A549 (cell line): ENCODE results near the gene CCDC106. TPM values are rescaled to one million over a fixed set of nuclear protein-coding genes. Genes with fewer than 3 reads are reported as not detected.

ENCODE experiments used
- ATAC-seq, 2 experiments: fragments of 200-7000 bp in 1 of 2; fragments of >200 bp in 1 of 2; cut with Nextera tagmentation in 1 of 2; cut with Tn5 transposase in 1 of 2; 3 replicates each; pipeline versions ENCODE4 v1.8.0 to v1.9.1; 2018 to 2020; ENCODE audit warnings: mild to moderate bottlenecking in 1 of 2, moderate library complexity in 1 of 2
- CTCF ChIA-PET: fragments of 300-600 bp; sonication (Branson Sonifier 250); formaldehyde crosslinking; extraction: SDS; loops from one replicate; lab custom pipeline; 2021; ENCODE audit warnings: antibody characterized with exemption, inconsistent platforms; lab: Yijun Ruan, JAX
- POLR2A ChIA-PET: fragments of 350-600 bp; formaldehyde crosslinking; extraction: SDS; loops from one replicate; lab custom pipeline; 2021; ENCODE audit warnings: antibody characterized with exemption, inconsistent platforms; lab: Yijun Ruan, JAX
- DNase-seq, 2 experiments: peaks; one replicate each; pipeline versions ENCODE4 v3.0.0 to v3.0.0-alpha.2; 2011 to 2016; ENCODE audit warnings: low read depth in 1 of 2, low spot score in 1 of 2
- FAIRE-seq: peaks from 2 replicates; lab custom pipeline; 2011; peaks lifted over from hg19 to GRCh38; lab: Jason Lieb, UNC
- H3K27ac ChIP-seq, 2 experiments: fragments of >200 bp; sonication (Bioruptor Twin); formaldehyde crosslinking; 3 replicates each; pipeline ENCODE4 v1.5.1; 2016 to 2017
- H3K4me1 ChIP-seq: fragments of >200 bp; sonication (Bioruptor Twin); formaldehyde crosslinking; 3 replicates; pipeline ENCODE4 v1.6.1; 2016
- H3K4me2 ChIP-seq: fragments of >200 bp; sonication (Bioruptor Twin); formaldehyde crosslinking; 3 replicates; pipeline ENCODE4 v1.6.1; 2016
- H3K4me3 ChIP-seq: fragments of >200 bp; sonication (Bioruptor Twin); formaldehyde crosslinking; 3 replicates; pipeline ENCODE4 v1.5.1; 2016
- H3K9me3 ChIP-seq: fragments of >200 bp; sonication (Bioruptor Twin); formaldehyde crosslinking; 3 replicates; pipeline ENCODE4 v1.6.1; 2016
- ATOH8 ChIP-seq: fragments of 250-450 bp; sonication (Bioruptor Pico); IDR thresholded peaks from 2 replicates; pipeline ENCODE4 v1.5.0; 2020; ENCODE audit warnings: low read depth, mild to moderate bottlenecking, moderate library complexity
- BHLHE40 ChIP-seq: IDR thresholded peaks from 2 replicates; pipeline ENCODE4 v1.6.1; 2012; ENCODE audit warnings: low read depth, low read length, inconsistent platforms
- CBX2 ChIP-seq: fragments of 200-600 bp; sonication (generic); IDR thresholded peaks from 2 replicates; pipeline ENCODE4 v1.6.1; 2016; ENCODE audit warnings: low read depth, mild to moderate bottlenecking, borderline replicate concordance
- ESRRA ChIP-seq: fragments of 150-350 bp; IDR thresholded peaks from 2 replicates; pipeline ENCODE4 v1.6.1; 2014; ENCODE audit warnings: mild to moderate bottlenecking, low read length, borderline replicate concordance
- FOSL2 ChIP-seq, 2 experiments: fragments of 450-650 bp in 1 of 2; fragments of >200 bp in 1 of 2; sonication (Bioruptor Twin) in 1 of 2; formaldehyde crosslinking; IDR thresholded peaks; 2 replicates each; pipeline versions ENCODE4 v1.5.0 to v1.6.1; 2016 to 2020; ENCODE audit warnings: mild to moderate bottlenecking in 1 of 2, moderate library complexity in 1 of 2
- HDAC2 ChIP-seq: fragments of 200-600 bp; sonication (generic); IDR thresholded peaks from 2 replicates; pipeline ENCODE4 v1.6.1; 2016
- HOXA7 ChIP-seq: fragments of 250-450 bp; sonication (Bioruptor Pico); IDR thresholded peaks from 2 replicates; pipeline ENCODE4 v1.5.0; 2020; ENCODE audit warnings: mild to moderate bottlenecking, moderate library complexity
- KDM1A ChIP-seq: fragments of 200-600 bp; sonication (generic); IDR thresholded peaks from 2 replicates; pipeline ENCODE4 v1.6.1; 2016; ENCODE audit warnings: low read depth, mild to moderate bottlenecking
- MAZ ChIP-seq: fragments of 150-350 bp; IDR thresholded peaks from 2 replicates; pipeline ENCODE4 v1.6.1; 2014; ENCODE audit warnings: antibody characterized with exemption, low read depth, low read length, borderline replicate concordance
- RARB ChIP-seq: fragments of 250-450 bp; sonication (Bioruptor Pico); IDR thresholded peaks from 2 replicates; pipeline ENCODE4 v1.8.0; 2021; ENCODE audit warnings: mild to moderate bottlenecking, moderate library complexity
- RCOR1 ChIP-seq: fragments of 150-350 bp; IDR thresholded peaks from 2 replicates; pipeline ENCODE4 v1.6.1; 2014; ENCODE audit warnings: antibody characterized with exemption, low read length, low read depth
- REST ChIP-seq: fragments of 200-600 bp; sonication (generic); IDR thresholded peaks from 2 replicates; pipeline ENCODE4 v1.6.1; 2016; ENCODE audit warnings: antibody characterized with exemption, mild to moderate bottlenecking, moderate library complexity
- TP53 ChIP-seq: fragments of 250-450 bp; sonication (Bioruptor Pico); IDR thresholded peaks from 2 replicates; pipeline ENCODE4 v1.5.0; 2021; ENCODE audit warnings: mild to moderate bottlenecking, moderate library complexity
- USF2 ChIP-seq: fragments of 450-650 bp; IDR thresholded peaks from 2 replicates; pipeline ENCODE4 v1.6.1; 2014; ENCODE audit warnings: antibody characterized with exemption
- ZFP36 ChIP-seq: fragments of 450-650 bp; IDR thresholded peaks from 2 replicates; pipeline ENCODE4 v1.6.1; 2014; ENCODE audit warnings: borderline replicate concordance; ENCODE audit not compliant: partially characterized antibody
- WGBS: methylation state at CpG from one replicate; pipeline ENCODE4 v1.1.6; 2017; ENCODE audit errors: missing lambda C conversion rate; 5-methylcytosine and 5-hydroxymethylcytosine counted together
- polyA plus RNA-seq, 4 experiments: library from polyadenylated mRNA; depleted of rRNA in 3 of 4; stranded (reverse); fragments of >200 nt; fragmentation: RNase III in 1 of 4; extraction: RNeasy Plus Mini Kit Qiagen cat#74134 plus additional on column Dnase treatment in 1 of 4; gene quantifications; 2 replicates in 3 of 4; 3 replicates in 1 of 4; pipeline ENCODE4 v1.2.3, GENCODE V29; 2011 to 2017
- TF ChIP-seq, protein P1 (sequence below): IDR thresholded peaks from 2 replicates; pipeline ENCODE4 v1.6.1; 2012; ENCODE audit warnings: low read depth, borderline replicate concordance
- TF ChIP-seq, protein P2 (sequence below): fragments of >200 bp; sonication (Bioruptor Twin); formaldehyde crosslinking; IDR thresholded peaks from 3 replicates; pipeline ENCODE4 v1.5.1; 2016
- TF ChIP-seq, protein P3 (sequence below): fragments of 250-450 bp; sonication (Bioruptor Pico); IDR thresholded peaks from 2 replicates; pipeline ENCODE4 v1.5.0; 2021; ENCODE audit warnings: mild to moderate bottlenecking, moderate library complexity, borderline replicate concordance

CCDC106 gene
- polyA plus RNA-seq, 2 of the 4 experiments (the other 2 are of a cell fraction) = 5.2 to 17.6 TPM

DNA sequence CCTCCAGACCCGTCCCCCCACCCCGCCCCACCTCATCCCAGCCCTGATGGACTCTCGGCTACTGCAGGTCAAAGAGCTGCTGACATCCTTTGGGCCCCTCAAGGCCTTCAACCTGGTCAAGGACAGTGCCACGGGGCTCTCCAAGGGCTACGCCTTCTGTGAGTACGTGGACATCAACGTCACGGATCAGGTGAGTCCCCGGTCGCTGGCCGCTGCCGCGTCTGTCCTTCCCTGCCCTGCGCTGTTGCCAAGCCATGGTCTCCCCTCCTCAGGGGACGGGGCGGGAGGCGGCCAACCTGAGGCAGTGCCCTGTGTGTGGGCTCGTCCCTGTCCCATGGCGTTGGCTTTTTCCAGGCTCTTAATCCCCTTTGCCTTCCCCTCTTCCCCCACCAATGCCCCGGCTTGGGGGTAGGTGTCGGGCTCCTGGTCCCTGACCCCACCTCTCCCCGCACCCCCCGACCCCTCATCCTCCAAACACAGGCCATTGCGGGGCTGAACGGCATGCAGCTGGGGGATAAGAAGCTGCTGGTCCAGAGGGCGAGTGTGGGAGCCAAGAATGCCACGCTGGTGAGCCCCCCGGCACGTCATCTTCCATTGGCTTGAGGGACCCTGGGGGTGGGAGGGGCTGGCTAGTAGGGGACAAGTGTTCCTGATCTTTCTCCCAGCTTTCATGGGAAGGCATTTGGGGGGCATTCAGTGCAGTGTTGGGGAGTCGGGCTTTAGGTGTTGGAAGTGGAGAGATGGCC, 20.8 kb downstream of the CCDC106 start:
- Histone ChIP-seq H3K27ac (no peak overlapping the region), H3K4me2 (no peak overlapping the region), H3K9me3 (no peaks in the 10 kb centered on the region), H3K4me1 (peaks cover 43% of the 10 kb centered on the region), H3K4me3 (no peak overlapping the region)
- ATAC-seq (no peak), FAIRE-seq (no peak), DNase-seq (no peak)
- ChIA-PET POLR2A (interaction anchor here (1.0 to 2.5 kb wide), 2 partner anchors 14 to 21 kb away, joined by 4 to 12 read pairs; partner anchors contain the start of gene U2AF2), CTCF (interaction anchor here (1.0 to 10.0 kb wide), 4 partner anchors 12 to 37 kb away, joined by 3 to 97 read pairs (median 16); partner anchors contain the start of gene U2AF2)
- TF ChIP-seq CBX2 (no peak), ESRRA (no peak), BHLHE40 (no peak), ATOH8 (CRISPR knock-in tag) (no peak), REST (no peak), KDM1A (no peak), FOSL2 (IDR thresholded peaks at IDR 0.05) (no peak), FOSL2 (CRISPR knock-in tag; IDR thresholded peaks at IDR 0.05) (no peak), MAZ (no peak), HDAC2 (no peak), HOXA7 (CRISPR knock-in tag) (no peak), RARB (CRISPR knock-in tag) (no peak), RCOR1 (no peak), USF2 (no peak), ZFP36 (no peak), TP53 (CRISPR knock-in tag) (no peak)
- TF ChIP-seq, protein P1, sequence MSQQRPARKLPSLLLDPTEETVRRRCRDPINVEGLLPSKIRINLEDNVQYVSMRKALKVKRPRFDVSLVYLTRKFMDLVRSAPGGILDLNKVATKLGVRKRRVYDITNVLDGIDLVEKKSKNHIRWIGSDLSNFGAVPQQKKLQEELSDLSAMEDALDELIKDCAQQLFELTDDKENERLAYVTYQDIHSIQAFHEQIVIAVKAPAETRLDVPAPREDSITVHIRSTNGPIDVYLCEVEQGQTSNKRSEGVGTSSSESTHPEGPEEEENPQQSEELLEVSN = no peak
- TF ChIP-seq, protein P2, sequence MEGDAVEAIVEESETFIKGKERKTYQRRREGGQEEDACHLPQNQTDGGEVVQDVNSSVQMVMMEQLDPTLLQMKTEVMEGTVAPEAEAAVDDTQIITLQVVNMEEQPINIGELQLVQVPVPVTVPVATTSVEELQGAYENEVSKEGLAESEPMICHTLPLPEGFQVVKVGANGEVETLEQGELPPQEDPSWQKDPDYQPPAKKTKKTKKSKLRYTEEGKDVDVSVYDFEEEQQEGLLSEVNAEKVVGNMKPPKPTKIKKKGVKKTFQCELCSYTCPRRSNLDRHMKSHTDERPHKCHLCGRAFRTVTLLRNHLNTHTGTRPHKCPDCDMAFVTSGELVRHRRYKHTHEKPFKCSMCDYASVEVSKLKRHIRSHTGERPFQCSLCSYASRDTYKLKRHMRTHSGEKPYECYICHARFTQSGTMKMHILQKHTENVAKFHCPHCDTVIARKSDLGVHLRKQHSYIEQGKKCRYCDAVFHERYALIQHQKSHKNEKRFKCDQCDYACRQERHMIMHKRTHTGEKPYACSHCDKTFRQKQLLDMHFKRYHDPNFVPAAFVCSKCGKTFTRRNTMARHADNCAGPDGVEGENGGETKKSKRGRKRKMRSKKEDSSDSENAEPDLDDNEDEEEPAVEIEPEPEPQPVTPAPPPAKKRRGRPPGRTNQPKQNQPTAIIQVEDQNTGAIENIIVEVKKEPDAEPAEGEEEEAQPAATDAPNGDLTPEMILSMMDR = no peak
- TF ChIP-seq, protein P3, sequence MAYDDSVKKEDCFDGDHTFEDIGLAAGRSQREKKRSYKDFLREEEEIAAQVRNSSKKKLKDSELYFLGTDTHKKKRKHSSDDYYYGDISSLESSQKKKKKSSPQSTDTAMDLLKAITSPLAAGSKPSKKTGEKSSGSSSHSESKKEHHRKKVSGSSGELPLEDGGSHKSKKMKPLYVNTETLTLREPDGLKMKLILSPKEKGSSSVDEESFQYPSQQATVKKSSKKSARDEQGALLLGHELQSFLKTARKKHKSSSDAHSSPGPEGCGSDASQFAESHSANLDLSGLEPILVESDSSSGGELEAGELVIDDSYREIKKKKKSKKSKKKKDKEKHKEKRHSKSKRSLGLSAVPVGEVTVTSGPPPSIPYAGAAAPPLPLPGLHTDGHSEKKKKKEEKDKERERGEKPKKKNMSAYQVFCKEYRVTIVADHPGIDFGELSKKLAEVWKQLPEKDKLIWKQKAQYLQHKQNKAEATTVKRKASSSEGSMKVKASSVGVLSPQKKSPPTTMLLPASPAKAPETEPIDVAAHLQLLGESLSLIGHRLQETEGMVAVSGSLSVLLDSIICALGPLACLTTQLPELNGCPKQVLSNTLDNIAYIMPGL (CRISPR knock-in tag) = no peak
- WGBS = 90% methylated on average over 24 of the region's 30 CpGs
